GM19455 (cell line): ENCODE measurements around the gene MLLT10.
A peak's percentile ranks its signal among the peaks of the same experiment; 100 is the strongest.
"Not testable (repeated sequence)": the region's sequence is repeated elsewhere in the genome, so short reads cannot be mapped to it uniquely, and the experiment has no call there.

Experiments
- ATAC-seq: cut with Tn5 transposase; IDR thresholded peaks from one replicate; pipeline ENCODE4 v1.9.1; 2021; ENCODE audit not compliant: unreplicated experiment

MLLT10 gene

DNA sequence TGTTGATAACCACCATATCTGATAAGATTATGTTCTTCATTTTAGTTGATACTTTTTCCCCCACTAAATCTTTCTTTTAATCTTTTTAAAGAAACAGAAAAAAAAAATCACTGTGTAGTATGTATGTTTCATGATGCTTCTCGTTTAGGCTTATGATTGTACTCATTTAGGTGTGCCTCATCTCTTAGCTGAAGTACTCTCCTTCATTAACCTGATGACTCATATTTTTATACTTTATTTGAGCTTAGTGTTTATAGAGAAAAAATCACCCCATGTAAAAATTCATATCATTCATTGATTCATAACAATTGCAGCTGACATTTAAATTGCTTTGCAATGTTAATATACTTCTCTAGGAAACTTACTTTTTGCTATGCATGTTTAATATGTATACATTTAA is 158.9 kb downstream of the MLLT10 start:
- ATAC-seq, result no peak

GRCh38 chr10:21693418-21693817 is 159.4 kb downstream of the MLLT10 start:
- ATAC-seq, result no peak

DNA sequence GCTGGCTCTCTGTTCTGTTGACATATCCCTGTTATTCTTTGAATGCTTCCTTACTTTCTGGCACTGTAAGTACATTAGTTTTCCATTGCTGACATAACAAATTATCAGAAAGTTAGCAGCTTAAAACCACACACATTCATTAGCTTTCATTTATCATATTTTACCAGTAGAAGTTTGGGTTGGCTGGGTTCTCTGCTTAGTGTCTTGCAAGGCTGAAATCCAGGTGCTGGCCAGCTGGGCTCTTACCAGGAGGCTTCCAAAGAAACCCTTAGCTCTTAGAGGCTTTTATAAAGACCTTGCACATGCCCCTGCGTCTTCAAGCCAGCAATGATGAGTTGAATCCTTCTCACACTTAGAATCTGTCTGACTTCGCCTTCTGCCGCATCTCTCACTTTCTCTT is 160.6 kb downstream of the MLLT10 start:
- ATAC-seq, result no peak

GRCh38 chr10:21696302-21696701 is 162.3 kb downstream of the MLLT10 start:
- no peak for ATAC-seq

DNA sequence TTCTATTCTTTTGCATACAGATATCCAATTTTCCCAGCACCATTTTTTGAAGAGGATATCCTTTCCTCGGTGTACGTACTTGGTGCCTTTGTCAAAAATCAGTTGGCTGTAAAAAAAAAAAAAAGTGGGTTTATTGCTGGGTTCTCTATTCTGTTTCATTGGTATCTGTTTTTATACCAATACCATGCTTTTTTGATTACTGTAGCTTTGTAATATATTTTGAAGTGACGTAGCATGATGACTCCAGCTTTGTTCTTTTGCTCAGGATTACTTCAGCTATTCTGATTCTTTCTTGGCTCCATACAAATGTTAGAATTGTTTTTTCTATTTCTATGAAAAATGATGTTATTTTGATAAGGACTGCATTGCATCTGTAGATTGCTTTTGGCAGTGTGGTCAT is 165.5 kb downstream of the MLLT10 start:
- no peak for ATAC-seq

GRCh38 chr10:21700474-21700873 is 166.4 kb downstream of the MLLT10 start:
- ATAC-seq, result no peak

DNA sequence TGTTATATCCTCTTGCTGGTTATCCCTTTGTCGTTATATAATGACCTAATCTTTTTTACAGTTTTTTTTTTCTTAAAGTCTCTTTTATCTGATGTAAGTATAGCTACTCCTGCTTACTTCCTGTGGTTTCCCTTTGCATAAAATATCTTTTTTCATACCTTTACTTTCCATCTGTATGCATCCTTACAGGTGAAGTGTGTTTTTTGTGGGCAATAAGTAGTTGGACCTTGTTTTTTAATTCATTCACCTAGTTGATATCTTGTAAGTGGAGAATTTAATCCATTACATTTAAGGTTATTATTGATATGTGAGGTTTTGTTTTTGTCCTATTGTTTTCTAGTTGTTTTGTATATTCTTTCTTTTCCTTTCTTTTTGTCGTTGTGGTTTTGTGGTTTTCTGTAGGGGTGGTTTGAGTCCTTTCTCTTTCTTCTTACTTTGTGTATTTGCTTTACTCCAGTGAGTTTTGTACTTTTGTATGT is 168.6 kb downstream of the MLLT10 start:
- peak; percentile 78 for ATAC-seq

GRCh38 chr10:21705142-21705827 is 171.3 kb downstream of the MLLT10 start:
- no peak for ATAC-seq

DNA sequence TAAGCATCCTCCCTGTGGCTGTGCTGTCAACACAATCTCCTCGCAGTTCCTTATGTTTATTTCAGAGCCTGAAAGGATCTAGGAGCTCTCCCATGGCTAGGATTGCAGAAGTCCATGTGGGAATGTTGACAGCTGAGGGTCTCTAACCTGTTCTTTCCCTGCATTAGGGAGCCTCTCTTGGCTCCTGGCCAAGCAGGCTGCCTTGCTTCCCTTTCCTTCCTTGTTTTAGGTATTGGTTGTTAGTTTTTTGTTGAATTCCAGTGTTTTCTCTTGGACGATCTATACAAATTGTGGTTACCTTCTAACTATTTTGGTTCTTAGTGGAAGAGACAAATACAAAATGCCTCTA is 171.8 kb downstream of the MLLT10 start:
- ATAC-seq, result no peak

DNA sequence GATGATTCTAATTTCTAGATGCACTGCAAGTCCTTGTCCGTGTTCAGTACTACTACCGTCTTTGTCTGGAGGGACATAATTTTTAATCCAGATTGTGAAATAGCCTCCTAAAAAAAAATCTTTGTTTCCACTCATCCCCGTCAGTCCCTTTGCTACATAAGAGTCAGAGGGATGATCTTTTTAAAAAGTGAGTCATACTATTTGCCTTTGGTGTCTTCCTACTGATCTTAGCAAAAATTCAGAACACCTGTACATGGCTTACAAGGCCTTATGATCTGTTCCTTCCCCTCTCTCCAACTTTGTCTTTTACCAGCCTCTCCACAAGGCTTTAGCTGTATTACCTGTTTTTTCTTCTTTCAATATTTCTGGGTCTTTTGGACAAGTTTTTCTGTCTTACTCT is 173.5 kb downstream of the MLLT10 start:
- no peak for ATAC-seq

DNA sequence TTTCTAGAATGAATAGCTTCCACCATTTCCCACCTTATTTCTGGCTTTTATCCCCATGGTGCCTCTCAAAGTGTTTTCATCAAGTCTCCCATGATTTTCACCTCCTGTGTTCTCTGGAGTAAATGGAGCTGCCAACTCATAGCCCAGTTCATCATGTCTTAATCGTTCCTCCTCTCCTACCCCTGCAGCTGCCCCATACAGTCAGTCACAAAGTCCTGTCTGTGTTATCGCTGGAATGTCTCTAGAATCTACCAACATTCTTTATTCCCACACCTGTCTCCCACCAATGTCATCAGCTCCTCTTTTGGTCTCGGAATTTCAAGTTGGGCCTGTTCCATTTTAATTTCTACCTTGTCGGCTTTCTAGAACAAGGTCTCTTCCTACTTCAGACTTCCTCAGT is 178.9 kb downstream of the MLLT10 start:
- ATAC-seq, result no peak

DNA sequence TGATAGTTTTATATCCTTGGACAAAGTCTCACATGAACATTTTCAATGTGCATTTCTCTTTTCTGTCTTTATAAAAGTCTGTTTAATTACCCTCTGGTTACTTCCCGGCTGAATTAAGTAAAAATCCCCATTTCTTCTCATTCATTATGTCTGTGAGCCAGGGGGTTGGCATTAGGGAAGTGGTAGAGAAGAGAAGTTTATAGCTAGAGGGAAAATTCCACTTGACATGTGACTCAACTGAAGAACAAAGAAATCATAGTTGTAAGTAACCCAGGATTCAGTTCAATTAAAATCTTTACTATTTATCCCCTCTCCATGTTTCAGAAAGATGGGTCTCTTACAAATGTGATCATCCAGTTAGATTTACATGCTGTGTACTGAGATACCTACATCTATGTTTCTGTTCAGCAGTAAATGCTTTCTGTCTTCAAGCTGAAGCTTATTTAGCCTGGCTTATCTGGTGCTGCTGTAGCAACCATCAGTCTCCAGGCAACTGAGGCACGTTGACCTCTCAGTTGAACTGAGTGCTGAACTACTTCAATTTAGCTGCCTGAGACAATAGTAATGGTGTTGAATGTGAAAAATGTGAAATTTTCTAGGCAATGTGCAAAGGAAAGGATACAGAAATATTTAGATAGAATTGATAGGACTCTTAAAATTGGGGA is 181.6 kb downstream of the MLLT10 start:
- no peak for ATAC-seq

- ATAC-seq, result not testable (repeated sequence)
These were observed 183.5 kb downstream of the MLLT10 start for GRCh38 chr10:21717437-21718054.

- no peak for ATAC-seq
These were observed 185.5 kb downstream of the MLLT10 start for GRCh38 chr10:21719502-21719901.

DNA sequence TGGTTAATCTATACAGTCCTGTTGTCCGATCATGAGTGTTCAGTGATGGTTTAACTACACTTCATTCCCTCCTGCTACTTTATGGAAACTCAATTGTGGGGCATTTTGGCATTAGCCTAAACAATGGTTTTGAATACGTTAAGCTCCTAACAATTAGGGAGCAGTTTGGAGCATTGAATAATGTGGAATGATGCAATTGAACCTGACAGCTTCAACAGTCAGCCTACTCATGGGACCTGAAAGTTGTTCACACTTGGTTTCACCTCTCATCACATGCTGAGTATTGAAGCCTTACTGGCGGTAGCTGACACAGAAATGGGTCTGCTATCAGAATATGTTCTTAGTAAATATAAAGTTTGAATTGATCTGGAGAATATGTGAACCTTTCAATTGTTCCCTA is 186.1 kb downstream of the MLLT10 start:
- no peak for ATAC-seq

GRCh38 chr10:21721000-21721665 is 187.1 kb downstream of the MLLT10 start:
- ATAC-seq, result no peak

DNA sequence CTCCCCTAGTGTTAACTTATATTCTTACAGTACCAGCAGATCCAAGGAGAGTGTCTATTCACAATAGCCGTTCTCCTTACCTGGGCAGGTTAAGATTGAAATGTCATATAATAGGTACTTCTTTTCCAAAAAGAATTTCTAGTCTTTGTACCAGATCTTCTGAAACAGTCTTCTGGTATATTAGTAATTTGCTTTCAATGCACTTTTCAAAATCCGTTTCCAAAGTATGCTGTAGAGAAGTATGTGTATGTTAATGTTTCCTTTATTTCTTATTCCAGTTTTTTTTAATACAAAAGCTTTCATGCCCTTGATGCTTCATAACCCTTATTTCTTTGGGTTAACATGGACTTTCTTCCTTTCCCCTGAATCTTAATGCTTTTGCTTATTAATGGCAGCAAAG is 188.2 kb downstream of the MLLT10 start:
- ATAC-seq, result no peak

GRCh38 chr10:21724020-21724589 is 190.1 kb downstream of the MLLT10 start:
- no peak for ATAC-seq

GRCh38 chr10:21724687-21725367 is 190.8 kb downstream of the MLLT10 start:
- no peak for ATAC-seq

- no peak for ATAC-seq
These were observed 192.7 kb downstream of the MLLT10 start for GRCh38 chr10:21726601-21727225.
